GM21515 (cell line): ENCODE data around the gene OTOS.

Experiments used
- ATAC-seq: cut with Tn5 transposase; IDR thresholded peaks from one replicate; pipeline ENCODE4 v1.9.1; 2021; ENCODE audit not compliant: unreplicated experiment

Gene OTOS

DNA sequence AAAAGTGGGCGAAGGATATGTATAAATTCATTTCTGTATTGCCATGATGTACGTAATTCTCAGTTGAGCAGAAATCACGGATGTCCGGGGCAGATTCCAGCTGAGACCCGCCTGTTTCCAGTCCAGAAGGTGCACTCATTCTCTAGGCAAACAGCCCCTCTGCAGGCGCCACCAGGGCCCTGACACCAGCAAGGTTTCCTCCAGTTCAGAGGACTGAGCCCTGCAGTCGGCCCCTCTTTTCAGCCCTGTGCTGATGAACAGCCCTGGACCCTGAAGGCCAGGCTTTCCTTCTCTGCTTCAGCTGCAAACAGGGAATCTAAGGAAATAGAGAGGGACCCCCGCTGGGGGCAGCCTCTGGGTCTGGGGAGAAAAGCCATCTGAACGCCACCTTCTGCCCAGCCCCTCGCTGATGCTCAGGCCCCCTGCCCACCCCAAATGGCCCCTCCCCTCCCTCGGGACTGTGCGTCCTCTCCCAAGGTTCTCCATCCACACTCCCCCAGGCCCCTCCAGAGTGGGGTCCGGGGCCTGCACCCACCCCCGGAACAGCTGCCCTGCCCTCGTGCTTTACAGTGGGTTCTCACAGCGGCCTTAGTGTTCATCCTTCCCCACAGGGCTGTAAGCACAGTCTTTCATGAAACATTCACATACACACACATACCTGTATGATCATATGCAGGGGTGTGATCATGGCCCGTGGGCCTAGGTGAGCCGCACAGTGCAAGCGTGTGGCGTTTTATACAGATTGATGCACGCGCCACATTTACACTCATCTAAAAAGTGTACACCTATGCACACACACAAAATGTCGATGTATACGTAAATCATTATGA, 16.4 kb downstream of the OTOS start:
- no peak for ATAC-seq

DNA sequence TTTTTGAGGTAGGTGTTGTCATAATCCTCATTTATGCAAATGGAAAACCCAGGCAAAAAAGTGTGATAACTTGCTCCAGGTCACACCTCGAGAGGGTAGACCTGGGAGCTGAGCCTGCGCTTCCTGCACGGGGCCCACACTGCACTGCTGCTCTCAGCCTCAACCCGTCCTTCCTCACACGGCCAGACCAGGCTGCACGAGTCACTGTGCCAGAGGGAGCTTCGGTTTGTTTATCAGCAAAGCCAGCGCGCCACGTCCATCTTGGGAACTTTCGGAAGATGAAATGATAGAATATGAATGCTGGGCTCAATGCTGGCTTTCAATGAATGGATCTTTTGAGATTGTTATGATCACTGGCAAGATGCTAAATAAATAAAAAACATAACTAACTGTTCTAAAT, 18.8 kb downstream of the OTOS start:
- no peak for ATAC-seq

DNA sequence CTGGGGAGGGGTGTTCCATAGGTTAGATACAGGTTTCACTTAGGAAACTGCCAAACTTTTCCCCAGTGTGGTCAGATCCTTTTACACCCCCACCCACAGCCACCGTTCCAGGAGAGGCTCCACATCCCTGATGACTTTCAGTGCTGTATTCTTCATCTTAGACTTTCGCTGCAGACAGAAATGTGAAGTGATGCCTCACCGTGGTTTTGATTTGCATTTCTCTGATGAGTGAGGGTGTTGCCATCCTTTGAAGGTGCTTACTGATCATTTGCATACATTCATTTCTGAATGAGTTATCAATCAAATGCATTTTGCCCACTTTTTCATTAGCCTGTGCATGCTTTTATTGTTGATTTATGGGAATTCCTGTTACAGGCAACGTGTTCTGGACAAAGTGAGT, 19.3 kb downstream of the OTOS start:
- no peak for ATAC-seq

DNA sequence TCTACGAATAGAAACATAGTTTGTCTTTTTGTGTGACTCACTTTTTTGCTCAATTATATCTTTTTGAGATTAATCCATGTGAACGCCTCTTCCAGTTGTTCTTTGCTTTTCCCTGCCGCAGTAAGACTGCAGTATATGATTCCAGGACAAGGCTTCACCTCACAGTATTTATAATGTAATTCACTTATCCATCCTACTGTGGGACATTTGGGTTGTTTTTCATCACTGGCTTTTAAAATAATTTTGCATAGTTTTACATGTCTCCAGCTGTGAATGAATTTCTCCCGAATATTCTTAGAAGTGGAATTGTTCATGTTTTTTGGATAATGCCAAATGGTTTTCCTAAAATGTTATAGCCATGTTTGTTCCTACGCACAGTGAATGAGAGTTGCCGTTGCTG, 26.2 kb downstream of the OTOS start:
- ATAC-seq = no peak

DNA sequence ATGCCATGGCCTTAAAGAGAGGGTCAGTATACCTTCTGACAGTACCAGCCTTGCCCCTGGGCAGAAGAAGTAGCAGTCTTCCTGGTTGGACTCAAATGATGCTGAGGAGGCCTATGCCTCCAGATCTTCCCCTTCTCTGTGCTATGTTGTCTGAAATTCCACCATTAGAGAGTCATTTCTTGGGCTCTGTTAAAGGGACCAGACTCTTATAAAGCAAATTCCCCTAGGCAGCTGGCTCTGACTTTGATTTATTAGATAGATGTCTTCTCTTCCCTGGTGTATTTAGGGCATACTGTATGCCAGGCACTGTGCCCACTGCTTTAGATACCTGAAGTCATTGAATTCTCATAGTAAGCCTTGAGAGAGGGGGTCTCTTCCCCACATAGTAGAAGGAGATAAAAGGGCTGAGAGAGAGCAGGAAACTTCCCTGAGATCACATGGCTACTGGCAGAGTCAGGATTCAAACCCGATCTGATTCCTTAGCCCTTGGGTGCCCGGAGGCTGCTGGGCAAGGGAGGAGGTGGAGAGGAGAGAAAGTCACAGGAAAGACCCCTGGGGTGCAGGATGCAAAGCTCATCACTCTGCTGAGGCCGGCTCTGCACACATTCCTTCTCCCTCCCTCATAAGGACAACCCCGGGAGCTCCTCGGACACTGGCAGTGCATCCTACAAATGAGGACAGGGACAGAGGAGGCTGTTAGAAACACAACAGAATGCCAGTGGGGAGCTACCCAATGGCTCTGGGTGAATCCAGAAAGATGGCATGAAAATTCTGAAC, 27.4 kb downstream of the OTOS start:
- ATAC-seq = no peak

DNA sequence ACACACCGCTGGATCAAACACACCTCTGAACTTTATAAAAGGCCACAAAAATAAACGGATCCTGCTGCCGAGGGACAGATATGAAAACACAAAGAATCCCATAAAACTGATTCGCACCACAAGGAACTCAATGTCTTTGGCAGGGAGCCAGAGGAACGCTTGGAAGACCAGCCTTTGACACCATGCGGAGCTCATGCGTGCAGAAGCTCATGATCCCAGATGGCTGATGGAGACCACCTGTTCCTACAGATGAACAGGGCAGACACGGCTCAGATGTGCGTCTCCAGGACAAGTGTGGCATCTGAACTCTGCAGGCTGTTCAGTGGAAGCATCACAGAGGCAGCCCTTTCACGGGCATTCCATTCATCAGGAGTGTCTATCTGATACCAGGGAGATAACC, 29.2 kb downstream of the OTOS start:
- ATAC-seq = no peak

DNA sequence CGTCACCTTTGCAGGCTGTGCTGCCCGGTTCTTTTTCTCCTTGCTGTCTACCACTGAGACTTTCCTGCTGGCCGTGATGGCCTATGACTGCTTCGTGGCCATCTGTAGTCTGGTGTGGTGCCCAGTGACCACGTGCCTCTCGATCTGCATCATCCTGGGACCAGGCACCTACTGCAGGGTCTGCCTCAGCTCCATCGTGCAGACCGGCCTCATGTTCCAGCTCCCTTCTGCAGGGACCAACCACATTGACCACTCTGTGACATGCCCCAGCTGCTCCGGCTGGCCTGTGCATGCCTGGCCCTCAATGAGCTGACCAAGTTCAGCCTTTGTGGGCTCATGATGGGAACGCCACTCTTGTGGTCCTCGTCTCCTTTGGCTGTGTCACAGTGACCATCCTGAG, 31.1 kb downstream of the OTOS start:
- no peak for ATAC-seq

DNA sequence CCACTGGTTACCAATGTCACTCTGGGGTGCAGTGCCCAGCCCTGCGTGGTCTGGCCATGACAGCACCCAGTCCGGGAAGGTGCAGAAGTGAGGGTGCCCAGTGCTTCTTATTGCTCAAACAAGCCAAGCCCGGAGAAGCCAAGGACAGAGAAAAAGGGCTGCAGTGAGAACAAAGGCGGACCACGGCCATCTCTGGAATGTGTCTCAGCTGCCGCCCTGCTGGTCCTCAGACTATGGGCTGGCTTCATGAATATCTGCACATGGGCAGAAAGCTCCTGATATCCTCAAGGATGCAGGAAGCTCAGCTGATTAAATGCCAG, 33.0 kb downstream of the OTOS start:
- ATAC-seq = no peak

DNA sequence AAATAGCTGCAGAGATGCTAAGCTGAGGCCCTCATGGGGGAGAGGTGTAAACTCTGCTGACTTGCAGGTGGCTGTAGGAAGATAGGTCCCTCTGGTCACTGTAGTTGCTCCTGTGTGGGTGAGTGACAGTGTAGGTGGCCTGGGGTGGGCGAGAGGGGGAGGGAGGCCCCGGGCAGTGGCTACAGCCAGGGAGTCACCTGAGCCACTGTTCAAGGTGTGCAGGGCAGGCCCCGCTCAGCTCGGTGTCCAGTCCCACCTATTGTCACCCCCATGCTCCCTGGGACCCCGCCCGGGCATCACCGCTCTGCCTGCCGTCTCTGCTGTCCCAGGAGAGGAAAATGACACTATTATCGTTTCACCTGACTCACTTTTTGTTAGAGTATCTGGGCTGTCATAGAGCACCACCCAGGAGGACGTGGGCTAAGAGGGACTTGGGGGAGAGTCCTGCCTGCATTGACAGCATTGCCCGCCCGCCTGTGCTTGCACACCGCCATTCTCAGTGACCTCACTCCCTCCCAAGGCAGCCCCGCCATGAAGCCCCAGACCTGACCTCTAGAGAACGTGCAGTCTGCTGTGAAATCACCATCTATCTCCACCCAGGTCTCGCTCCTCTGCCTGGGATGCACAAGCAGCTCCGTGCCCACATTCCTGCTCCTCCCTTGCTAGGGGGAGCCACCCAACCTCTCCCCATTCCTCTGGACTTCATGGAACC, 33.5 kb downstream of the OTOS start:
- no peak for ATAC-seq

DNA sequence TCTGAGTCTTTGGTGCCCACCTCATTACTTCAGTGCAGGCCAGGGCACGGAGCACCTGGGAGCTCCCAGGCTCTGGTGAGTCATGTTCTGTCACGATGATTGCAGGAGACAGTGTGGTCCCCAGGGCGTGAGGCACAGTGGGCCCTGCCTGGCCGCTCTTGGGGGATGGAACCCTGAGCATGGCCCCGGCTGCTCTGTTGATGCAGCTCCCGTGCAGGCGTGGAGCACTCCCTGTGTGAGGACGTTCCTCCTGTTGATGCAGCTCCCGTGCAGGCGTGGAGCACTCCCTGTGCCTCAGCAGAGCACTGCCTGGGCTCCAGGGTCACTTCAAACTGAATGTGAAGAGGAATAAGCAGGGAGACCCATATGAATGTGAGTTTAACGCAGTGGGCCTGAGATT, 34.5 kb downstream of the OTOS start:
- no peak for ATAC-seq

DNA sequence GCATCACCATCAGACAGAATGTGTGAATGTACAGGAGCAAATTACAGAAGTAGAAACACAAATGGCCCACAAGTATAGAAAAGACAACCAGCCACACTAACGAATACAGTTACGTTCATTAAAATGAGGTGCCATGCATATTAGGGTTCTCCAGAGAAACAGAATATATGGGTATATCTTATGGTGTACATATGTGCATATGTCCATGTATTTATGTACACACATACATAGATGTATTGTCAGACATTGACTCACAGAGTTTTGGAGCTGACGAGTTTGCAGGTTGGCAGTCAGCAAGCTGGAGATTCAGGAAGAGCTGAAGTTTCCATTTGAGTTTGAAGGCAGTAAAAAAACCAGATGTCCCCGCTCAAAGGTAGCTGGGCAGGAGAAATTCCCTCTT, 37.3 kb downstream of the OTOS start:
- ATAC-seq = no peak

DNA sequence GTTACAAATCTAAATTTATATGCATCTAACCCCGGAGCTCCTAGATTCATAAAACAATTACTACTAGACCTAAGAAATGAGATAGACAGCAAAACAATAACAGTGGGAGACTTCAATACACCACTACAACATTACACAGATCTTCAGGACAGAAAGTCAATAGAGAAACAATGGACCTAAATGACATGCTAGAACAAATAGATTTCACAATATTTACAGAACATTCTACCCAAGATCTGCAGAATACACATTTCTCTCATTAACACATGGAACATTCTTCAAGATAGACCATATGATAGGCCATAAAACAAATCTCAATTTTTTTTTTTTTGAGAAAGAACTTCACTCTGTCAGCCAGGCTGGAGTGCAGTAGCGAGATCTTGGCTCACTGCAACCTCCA, 42.1 kb downstream of the OTOS start:
- no peak for ATAC-seq

DNA sequence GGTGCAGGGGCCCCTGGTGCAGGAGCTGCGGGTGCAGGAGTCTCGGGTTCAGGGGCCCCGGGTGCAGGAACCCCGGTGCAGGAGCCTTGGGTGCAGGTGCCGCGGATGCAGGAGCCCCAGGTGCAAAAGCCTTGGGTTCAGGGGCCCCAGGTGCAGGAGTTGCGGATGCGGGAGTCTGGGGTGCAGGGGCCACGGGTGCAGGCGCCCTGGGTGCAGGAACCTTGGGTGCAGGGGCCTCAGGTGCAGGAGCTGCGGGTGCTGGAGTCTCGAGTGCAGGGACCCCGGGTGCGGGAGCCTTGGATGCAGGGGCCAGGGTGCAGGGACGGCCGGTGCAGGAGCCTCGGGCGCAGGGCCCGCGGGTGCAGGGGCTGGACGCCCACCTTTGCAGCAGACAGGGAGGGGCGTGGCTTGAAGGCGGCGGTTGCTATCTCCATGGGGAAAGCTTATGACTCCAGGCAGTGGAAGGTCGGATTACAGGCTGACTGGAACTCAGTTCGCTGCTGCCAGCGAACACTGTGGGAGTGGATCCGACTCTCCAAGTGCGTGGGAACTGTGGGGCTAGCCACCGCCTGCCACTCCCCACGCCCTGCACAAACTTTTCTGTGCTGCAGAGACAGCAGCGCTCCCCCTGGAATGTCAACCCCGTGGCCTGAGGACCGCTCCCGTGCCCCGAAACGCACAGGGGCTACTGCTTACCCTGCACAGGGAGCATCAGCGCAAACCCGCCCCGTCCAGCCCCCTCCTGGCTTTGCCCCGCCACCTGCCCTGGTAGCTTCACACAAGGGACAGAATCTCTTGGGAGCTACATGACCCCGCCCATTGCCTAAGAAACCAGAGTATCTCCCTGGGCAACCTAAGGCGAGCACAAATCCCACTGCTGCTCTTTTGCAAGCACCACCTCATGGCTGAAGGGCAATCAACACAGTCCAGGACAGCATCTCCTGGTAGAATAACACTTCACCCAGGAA, 44.6 kb downstream of the OTOS start:
- ATAC-seq = no peak

DNA sequence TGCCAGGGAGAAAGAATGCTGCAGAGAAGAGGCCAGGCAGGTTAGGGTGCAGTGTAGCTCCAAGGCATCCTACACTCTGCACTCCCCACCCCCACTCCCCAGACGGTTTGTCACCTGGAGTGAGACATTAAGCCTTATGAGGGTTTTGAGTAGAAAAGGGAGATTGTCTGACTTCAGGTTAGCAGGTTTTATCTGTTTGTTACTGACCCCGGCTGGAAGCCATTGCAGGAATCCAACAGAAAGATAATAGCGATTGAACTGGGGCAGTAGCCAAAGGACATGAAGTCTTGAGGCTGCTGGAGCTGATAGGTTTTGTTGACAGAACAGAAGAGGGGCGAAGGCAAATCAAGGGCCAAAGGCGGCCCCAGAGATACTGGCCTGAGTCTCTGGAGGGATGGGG, 51.2 kb downstream of the OTOS start:
- ATAC-seq = no peak
